Measurements from ENCODE around the gene KRTAP3-2.
"Not testable (repeated sequence)": the region's sequence is repeated elsewhere in the genome, so short reads cannot be mapped to it uniquely, and the experiment has no call there.

DNA sequence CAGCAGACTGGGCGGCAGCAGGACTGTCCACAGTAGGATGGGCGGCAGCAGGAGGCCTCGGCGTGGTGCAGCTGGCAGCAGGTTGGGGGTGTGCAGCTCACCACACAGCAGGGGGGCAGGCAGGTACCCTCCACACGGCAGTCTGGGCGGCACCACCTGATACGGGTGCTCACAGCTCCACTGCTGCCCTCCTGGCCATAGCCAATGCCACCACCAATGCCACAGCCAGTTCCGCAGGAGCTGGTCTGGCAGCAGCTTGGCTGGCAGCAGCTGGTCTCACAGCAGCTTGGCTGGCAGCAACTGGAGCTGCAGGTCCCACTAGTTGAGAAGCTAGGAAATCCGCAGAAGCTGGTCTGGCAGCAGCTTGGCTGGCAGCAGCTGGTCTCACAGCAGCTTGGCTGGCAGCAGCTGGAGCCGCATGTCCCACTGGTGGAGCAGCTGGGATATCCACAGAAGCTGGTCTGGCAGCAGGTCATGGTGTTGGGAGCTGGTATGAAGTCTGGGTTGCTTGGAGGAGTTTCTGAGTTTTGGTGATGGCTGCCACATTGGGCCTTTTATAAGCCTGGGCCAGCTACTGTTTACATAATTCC lies 34.7 kb upstream of the KRTAP3-2 start, which contains the start of gene KRTAP1-3:
- TF ChIP-seq, protein P1, sequence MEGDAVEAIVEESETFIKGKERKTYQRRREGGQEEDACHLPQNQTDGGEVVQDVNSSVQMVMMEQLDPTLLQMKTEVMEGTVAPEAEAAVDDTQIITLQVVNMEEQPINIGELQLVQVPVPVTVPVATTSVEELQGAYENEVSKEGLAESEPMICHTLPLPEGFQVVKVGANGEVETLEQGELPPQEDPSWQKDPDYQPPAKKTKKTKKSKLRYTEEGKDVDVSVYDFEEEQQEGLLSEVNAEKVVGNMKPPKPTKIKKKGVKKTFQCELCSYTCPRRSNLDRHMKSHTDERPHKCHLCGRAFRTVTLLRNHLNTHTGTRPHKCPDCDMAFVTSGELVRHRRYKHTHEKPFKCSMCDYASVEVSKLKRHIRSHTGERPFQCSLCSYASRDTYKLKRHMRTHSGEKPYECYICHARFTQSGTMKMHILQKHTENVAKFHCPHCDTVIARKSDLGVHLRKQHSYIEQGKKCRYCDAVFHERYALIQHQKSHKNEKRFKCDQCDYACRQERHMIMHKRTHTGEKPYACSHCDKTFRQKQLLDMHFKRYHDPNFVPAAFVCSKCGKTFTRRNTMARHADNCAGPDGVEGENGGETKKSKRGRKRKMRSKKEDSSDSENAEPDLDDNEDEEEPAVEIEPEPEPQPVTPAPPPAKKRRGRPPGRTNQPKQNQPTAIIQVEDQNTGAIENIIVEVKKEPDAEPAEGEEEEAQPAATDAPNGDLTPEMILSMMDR (IDR thresholded peaks at IDR 0.05): not testable (repeated sequence)
- TF ChIP-seq POLR2A (IDR thresholded peaks at IDR 0.05): not testable (repeated sequence)

All from uterus (tissue), 2 donors.